Caco-2 (cell line): ENCODE measurements around the gene CETP. TPM values are rescaled to one million over a fixed set of nuclear protein-coding genes. Genes with fewer than 3 reads are reported as not detected.
A peak's percentile ranks its signal among the peaks of the same experiment; 100 is the strongest.

Source experiments
- BruUV-seq: library from RNA; stranded (reverse); fragments of 400-500 nt; replicated peaks from 2 replicates; lab custom pipeline; 2021; lab: Mats Ljungman, UMichigan
- CTCF ChIA-PET: fragments of 300-600 bp; sonication (Branson Sonifier 250); formaldehyde crosslinking; loops from one replicate; lab custom pipeline; 2022; ENCODE audit warnings: antibody characterized with exemption; lab: Charles Lee
- POLR2A ChIA-PET: fragments of 300-600 bp; sonication (Branson Sonifier 250); formaldehyde crosslinking; loops from one replicate; lab custom pipeline; 2022; ENCODE audit warnings: antibody characterized with exemption; lab: Charles Lee
- DNase-seq, 2 experiments: peaks; one replicate each; pipeline versions ENCODE4 v3.0.0 to v3.0.0-alpha.2; 2020 to 2022
- H3K27me3 ChIP-seq: replicated peaks from 2 replicates; pipeline ENCODE4 v1.6.0; 2011; ENCODE audit warnings: low read length; ENCODE audit not compliant: control insufficient read depth, insufficient read depth
- H3K36me3 ChIP-seq: 2 replicates; pipeline ENCODE4 v1.5.1; 2011; ENCODE audit warnings: low read length; ENCODE audit not compliant: control insufficient read depth, insufficient read depth
- H3K4me1 ChIP-seq: fragments of 250-450 bp; sonication (Bioruptor Pico); 2 replicates; pipeline ENCODE4 v1.5.1; 2020; ENCODE audit warnings: mild to moderate bottlenecking
- H3K4me3 ChIP-seq: 2 replicates; pipeline ENCODE4 v1.5.1; 2011; ENCODE audit warnings: low read depth, mild to moderate bottlenecking, control low read depth, low read length
- H3K9me3 ChIP-seq: fragments of 250-450 bp; sonication (Bioruptor Pico); 2 replicates; pipeline ENCODE4 v1.5.1; 2020; ENCODE audit warnings: mild to moderate bottlenecking, moderate library complexity
- H3K27ac Mint-ChIP-seq: one replicate; pipeline ENCODE4 v1.8.0; 2022; ENCODE audit warnings: mixed read lengths; ENCODE audit not compliant: unreplicated experiment
- H3K27me3 Mint-ChIP-seq: one replicate; pipeline ENCODE4 v1.8.0; 2022; ENCODE audit warnings: mixed read lengths; ENCODE audit not compliant: insufficient read depth, unreplicated experiment
- H3K36me3 Mint-ChIP-seq: one replicate; pipeline ENCODE4 v1.8.0; 2022; ENCODE audit warnings: mild to moderate bottlenecking, mixed read lengths; ENCODE audit not compliant: insufficient read depth, unreplicated experiment
- H3K4me1 Mint-ChIP-seq: one replicate; pipeline ENCODE4 v1.8.0; 2022; ENCODE audit warnings: low read depth, mixed read lengths; ENCODE audit not compliant: unreplicated experiment
- H3K4me3 Mint-ChIP-seq: one replicate; pipeline ENCODE4 v1.8.0; 2022; ENCODE audit warnings: mild to moderate bottlenecking, moderate library complexity, mixed read lengths; ENCODE audit not compliant: unreplicated experiment
- H3K9me3 Mint-ChIP-seq: one replicate; pipeline ENCODE4 v1.8.0; 2022; ENCODE audit warnings: mixed read lengths; ENCODE audit not compliant: unreplicated experiment
- intact Hi-C: fragments of 100-400 bp; cut with micrococcal nuclease; formaldehyde crosslinking; loops from one replicate; pipeline ENCODE4 v1.10.0; 2022; ENCODE audit not compliant: unreplicated experiment
- total RNA-seq: library from RNA; stranded (reverse); gene quantifications from 2 replicates; pipeline ENCODE4 v1.2.3, GENCODE V29; 2022
- TF ChIP-seq, protein P1 (sequence below), 2 experiments: fragments of 200-600 bp in 1 of 2; IDR thresholded peaks; 1 replicate in 1 of 2; 2 replicates in 1 of 2; pipeline versions ENCODE4 v1.5.1 to v1.8.0; 2011 to 2022; ENCODE audit warnings: antibody characterized with exemption in 1 of 2, control low read depth in 1 of 2, inconsistent platforms in 1 of 2, low read depth in 1 of 2, low read length in 1 of 2, mild to moderate bottlenecking in 1 of 2, moderate library complexity in 1 of 2; ENCODE audit not compliant: insufficient read depth in 1 of 2, severe bottlenecking in 1 of 2, unreplicated experiment in 1 of 2

CETP gene
- total RNA-seq, 1 experiment from 2014 or later, result not detected

- Mint-ChIP-seq H3K36me3 (no peaks in the 10 kb centered on the region), H3K9me3 (no peaks in the 10 kb centered on the region), H3K4me3 (no peak overlapping the region), H3K27me3 (peaks cover 1% of the 10 kb centered on the region), H3K4me1 (no peaks in the 10 kb centered on the region), H3K27ac (no peak overlapping the region)
- Histone ChIP-seq H3K9me3 (no peaks in the 10 kb centered on the region), H3K4me1 (no peaks in the 10 kb centered on the region), H3K27me3 (peaks cover 1% of the 10 kb centered on the region), H3K4me3 (no peak overlapping the region), H3K36me3 (no peaks in the 10 kb centered on the region)
- ChIA-PET POLR2A (no interaction called here), CTCF (no interaction called here)
- peak in 1 of 2 experiments; percentile 14 for DNase-seq
- TF ChIP-seq, protein P1, sequence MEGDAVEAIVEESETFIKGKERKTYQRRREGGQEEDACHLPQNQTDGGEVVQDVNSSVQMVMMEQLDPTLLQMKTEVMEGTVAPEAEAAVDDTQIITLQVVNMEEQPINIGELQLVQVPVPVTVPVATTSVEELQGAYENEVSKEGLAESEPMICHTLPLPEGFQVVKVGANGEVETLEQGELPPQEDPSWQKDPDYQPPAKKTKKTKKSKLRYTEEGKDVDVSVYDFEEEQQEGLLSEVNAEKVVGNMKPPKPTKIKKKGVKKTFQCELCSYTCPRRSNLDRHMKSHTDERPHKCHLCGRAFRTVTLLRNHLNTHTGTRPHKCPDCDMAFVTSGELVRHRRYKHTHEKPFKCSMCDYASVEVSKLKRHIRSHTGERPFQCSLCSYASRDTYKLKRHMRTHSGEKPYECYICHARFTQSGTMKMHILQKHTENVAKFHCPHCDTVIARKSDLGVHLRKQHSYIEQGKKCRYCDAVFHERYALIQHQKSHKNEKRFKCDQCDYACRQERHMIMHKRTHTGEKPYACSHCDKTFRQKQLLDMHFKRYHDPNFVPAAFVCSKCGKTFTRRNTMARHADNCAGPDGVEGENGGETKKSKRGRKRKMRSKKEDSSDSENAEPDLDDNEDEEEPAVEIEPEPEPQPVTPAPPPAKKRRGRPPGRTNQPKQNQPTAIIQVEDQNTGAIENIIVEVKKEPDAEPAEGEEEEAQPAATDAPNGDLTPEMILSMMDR (IDR thresholded peaks at IDR 0.05; ENCODE audit: insufficient read depth in 1 of 2, low read depth in 1 of 2, low read length in 1 of 2, severe bottlenecking in 1 of 2, unreplicated experiment in 1 of 2), result no peak
- intact Hi-C loops, result no loop called here
- no TSS peak for BruUV-seq
Observed at GRCh38 chr16:56998861-56999260, 37.1 kb downstream of the CETP start.

DNA sequence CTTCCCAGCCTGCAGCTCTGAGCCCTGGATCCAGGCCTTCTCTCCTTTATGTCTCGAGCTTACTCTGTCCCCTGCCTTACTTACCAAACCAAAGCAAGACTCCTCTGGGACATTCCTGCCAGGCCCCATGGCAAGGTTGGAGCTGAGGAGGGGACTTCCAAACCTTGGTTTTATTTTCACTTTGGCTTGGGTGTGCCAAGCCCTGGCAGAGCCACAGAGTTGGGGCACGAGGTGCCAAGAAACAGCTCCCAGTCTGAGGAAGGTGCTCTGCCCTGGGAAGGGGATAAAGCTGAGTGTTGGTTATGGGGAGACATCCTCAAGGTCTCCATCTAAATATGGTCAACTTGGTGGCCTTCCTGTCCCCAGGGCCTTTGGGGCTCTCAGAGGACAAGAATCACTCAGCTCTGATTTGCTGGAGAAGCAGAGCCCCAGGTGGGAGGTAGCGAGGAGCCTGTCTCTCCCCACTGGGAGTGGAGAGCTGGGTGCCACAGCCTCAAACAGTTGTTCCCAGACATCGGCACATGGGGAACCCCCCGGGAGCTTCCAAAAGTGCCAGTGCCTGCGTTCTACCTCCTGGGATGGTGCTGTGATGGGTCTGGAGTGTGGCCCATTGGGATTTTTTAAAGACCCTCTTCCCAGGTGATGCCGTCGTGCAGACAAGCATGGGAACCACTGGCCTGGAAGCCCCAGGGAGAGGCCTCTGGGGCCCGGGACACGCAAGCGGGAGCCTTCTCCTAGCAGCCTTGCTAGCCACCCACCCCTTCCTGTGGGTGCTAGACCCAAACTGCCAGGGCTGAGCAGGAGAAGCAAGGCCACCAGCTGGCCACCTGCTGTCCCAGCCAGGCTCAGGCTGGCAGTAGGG is 37.9 kb downstream of the CETP start:
- no peaks in the 10 kb centered on the region; the same call in none of the 2 replicates for H3K27me3 ChIP-seq
- CTCF ChIA-PET, result no interaction called here
- H3K36me3 ChIP-seq, result no peaks in the 10 kb centered on the region
- POLR2A ChIA-PET, result no interaction called here
- no peaks in the 10 kb centered on the region for H3K9me3 ChIP-seq
- no TSS peak for BruUV-seq
- Mint-ChIP-seq H3K36me3 (no peaks in the 10 kb centered on the region), H3K27me3 (no peaks in the 10 kb centered on the region), H3K4me1 (peaks cover 3% of the 10 kb centered on the region), H3K4me3 (no peak overlapping the region), H3K9me3 (no peaks in the 10 kb centered on the region), H3K27ac (no peak overlapping the region)
- TF ChIP-seq, protein P1 (IDR thresholded peaks at IDR 0.05; ENCODE audit: insufficient read depth in 1 of 2, low read depth in 1 of 2, low read length in 1 of 2, severe bottlenecking in 1 of 2, unreplicated experiment in 1 of 2), result no peak
- DNase-seq, result peak in 1 of 2 experiments; percentile 24
- H3K4me3 ChIP-seq, result no peak overlapping the region
- intact Hi-C loops, result no loop called here
- H3K4me1 ChIP-seq, result 0 out of 2 replicates have a peak, but pooled peaks cover 4% of the 10 kb centered on the region

DNA sequence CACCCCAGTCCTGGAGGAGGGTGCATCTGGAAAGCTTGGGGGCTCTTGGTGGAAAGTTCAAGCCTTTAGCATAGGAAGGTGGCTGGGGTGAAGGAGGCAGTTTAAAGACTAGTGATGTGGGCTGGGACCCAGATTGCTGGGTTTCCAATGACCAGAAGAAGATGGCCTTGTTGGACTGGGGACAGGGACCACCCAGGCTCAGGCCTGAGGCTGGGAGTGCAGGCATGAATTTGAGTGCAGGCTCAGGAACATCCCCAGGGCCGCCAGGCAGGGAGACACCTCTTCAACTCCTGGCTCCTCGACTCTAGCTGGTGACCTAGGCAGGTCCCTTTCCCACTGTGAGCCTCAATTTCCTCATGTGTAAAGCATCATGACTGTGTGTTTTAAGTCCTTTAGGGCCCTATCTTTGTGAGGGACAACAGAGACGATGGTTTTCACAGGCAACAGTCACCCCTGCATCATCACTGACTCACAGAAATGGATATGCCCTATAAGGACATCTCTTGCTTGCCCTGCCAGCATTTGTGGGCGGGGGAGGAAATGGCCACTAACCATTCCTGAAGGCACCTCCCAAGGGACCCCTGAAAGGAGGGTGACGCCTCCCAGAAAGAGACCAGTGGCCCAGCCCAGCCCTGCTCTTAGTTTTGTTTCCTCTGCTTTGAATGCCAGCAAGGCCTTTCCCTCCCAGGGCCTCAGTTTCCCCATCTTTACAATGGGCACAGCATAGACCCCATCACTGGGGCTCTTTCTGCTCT is 38.7 kb downstream of the CETP start:
- no TSS peak for BruUV-seq
- peak in 1 of 2 experiments; percentile 28 for DNase-seq
- intact Hi-C loops, result no loop called here
- Histone ChIP-seq H3K4me1 (0 out of 2 replicates have a peak, but pooled peaks cover 4% of the 10 kb centered on the region), H3K9me3 (no peaks in the 10 kb centered on the region), H3K4me3 (no peak overlapping the region), H3K27me3 (no peaks in the 10 kb centered on the region; the same call in 1 of the 2 replicates), H3K36me3 (no peaks in the 10 kb centered on the region)
- POLR2A ChIA-PET, result no interaction called here
- CTCF ChIA-PET, result no interaction called here
- Mint-ChIP-seq H3K4me3 (no peak overlapping the region), H3K27ac (no peak overlapping the region), H3K9me3 (no peaks in the 10 kb centered on the region), H3K36me3 (no peaks in the 10 kb centered on the region), H3K4me1 (peaks cover 7% of the 10 kb centered on the region), H3K27me3 (no peaks in the 10 kb centered on the region)
- TF ChIP-seq, protein P1 (IDR thresholded peaks at IDR 0.05; ENCODE audit: insufficient read depth in 1 of 2, low read depth in 1 of 2, low read length in 1 of 2, severe bottlenecking in 1 of 2, unreplicated experiment in 1 of 2), result no peak
